Measurements from ENCODE around the gene ACTN4. TPM values are rescaled to one million over a fixed set of nuclear protein-coding genes. Genes with fewer than 3 reads are reported as not detected.

ACTN4 gene
- total and polyA plus RNA-seq, 2 donors (not counting 1 experiment from before 2014, with no cell fraction given), result 127 to 683 TPM

DNA sequence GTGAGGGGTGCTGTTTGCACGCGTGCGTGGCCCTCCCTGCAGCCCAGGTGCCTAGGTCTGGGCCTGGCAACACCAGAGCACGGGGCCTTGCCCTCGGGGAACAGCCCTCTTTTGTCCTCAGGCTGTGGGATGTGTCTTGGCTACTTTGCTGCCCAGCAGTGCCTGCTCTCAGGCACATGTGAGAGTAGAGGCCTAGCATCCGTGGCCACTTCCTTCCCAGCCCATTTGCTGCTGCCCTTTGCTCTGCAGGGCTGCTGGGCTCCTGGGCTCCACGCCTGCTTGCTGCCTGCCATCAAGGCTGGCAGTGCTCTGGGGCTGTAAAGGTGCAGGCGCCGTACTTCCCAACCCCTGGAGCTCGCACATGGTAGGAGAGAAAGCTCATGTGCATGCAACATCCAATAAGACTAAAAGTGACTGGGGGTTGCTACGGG is 50.2 kb downstream of the ACTN4 start:
- TF ChIP-seq, protein P1, sequence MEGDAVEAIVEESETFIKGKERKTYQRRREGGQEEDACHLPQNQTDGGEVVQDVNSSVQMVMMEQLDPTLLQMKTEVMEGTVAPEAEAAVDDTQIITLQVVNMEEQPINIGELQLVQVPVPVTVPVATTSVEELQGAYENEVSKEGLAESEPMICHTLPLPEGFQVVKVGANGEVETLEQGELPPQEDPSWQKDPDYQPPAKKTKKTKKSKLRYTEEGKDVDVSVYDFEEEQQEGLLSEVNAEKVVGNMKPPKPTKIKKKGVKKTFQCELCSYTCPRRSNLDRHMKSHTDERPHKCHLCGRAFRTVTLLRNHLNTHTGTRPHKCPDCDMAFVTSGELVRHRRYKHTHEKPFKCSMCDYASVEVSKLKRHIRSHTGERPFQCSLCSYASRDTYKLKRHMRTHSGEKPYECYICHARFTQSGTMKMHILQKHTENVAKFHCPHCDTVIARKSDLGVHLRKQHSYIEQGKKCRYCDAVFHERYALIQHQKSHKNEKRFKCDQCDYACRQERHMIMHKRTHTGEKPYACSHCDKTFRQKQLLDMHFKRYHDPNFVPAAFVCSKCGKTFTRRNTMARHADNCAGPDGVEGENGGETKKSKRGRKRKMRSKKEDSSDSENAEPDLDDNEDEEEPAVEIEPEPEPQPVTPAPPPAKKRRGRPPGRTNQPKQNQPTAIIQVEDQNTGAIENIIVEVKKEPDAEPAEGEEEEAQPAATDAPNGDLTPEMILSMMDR (conservative IDR thresholded peaks at IDR 0.05 in 1 of 2, IDR thresholded peaks at IDR 0.05 in 1 of 2; ENCODE audit: low read depth in 1 of 2, low read length in 2 of 2), result no peak
- TF ChIP-seq EZH2 (IDR thresholded peaks at IDR 0.05; ENCODE audit: low read length, missing control alignments), result no peak
- H3K27ac ChIP-seq (ENCODE audit: insufficient read depth, low read length), result no peak overlapping the region
- H3K9ac ChIP-seq (ENCODE audit: insufficient read depth, low read length), result no peak overlapping the region
- H2AFZ ChIP-seq (ENCODE audit: low read length), result no peak overlapping the region
- peaks cover 38% of the 10 kb centered on the region for H3K36me3 ChIP-seq (ENCODE audit: control insufficient read depth, insufficient read depth, low read length)
- no peak for DNase-seq (ENCODE audit: low read depth in 2 of 2)
- no peaks in the 10 kb centered on the region for H3K27me3 ChIP-seq (ENCODE audit: control insufficient read depth, insufficient read depth, low read length)
- H3K4me1 ChIP-seq (ENCODE audit: control insufficient read depth, extremely low read depth, insufficient read depth, low read length), result peaks cover 34% of the 10 kb centered on the region
- H3K4me3 ChIP-seq (replicated peaks in 1 of 4; ENCODE audit: control extremely low read depth in 1 of 4, insufficient read depth in 1 of 4, low read depth in 3 of 4, low read length in 4 of 4), result no peak overlapping the region
- H3K4me2 ChIP-seq (ENCODE audit: extremely low read depth, insufficient read depth, low read length), result no peak overlapping the region
- no peaks in the 10 kb centered on the region for H4K20me1 ChIP-seq (ENCODE audit: control insufficient read depth, extremely low read depth, insufficient read depth, low read length)
- H3K79me2 ChIP-seq (ENCODE audit: control insufficient read depth, insufficient read depth, low read length), result peaks cover 90% of the 10 kb centered on the region
- H3K9me3 ChIP-seq (ENCODE audit: control insufficient read depth, insufficient read depth, low read depth, low read length), result no peaks in the 10 kb centered on the region

DNA sequence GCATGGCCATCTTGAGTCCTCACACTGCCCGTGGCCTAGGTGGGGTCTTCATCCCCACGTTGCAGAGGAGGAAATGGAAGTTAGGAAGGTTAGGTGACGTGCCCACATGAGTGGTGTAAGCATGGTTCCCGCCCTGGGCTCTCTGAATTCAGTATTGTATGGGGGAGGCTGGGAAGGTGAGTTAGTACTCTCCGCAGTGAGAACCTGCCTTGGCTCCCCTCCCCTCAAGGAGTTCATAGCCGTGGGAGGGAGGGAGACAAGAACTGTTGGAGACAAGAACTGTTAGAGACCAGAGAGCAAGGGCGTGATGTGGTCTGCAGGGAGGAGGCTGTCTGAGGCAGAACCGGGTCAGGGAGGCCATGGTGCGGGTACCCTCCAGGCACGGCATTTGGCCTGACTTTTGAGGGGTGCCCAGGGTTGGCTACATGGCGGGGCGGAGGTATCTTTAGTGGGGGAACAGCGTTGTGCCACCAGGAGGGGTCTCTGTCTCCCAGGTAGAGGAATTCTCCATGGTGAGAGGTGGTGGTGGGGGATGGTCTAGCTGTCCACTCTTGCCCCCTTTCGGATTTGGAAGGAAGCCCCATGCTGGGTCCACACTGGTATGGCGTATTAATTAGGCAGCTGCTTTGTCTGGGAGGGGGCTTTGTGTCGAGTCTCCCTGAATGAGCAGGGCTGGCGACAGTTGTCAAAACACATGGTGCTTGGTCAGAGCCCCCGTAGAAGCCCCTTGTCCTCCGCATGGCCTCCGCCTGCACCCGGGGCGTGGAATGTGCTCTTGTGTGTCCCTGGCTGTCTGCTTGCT is 51.0 kb downstream of the ACTN4 start:
- Histone ChIP-seq H3K27me3 (ENCODE audit: control insufficient read depth, insufficient read depth, low read length) (no peaks in the 10 kb centered on the region), H3K9me3 (ENCODE audit: control insufficient read depth, insufficient read depth, low read depth, low read length) (no peaks in the 10 kb centered on the region), H3K4me1 (ENCODE audit: control insufficient read depth, extremely low read depth, insufficient read depth, low read length) (peaks cover 27% of the 10 kb centered on the region), H3K4me2 (ENCODE audit: extremely low read depth, insufficient read depth, low read length) (no peak overlapping the region), H3K79me2 (ENCODE audit: control insufficient read depth, insufficient read depth, low read length) (peaks cover 85% of the 10 kb centered on the region), H4K20me1 (ENCODE audit: control insufficient read depth, extremely low read depth, insufficient read depth, low read length) (no peaks in the 10 kb centered on the region), H3K36me3 (ENCODE audit: control insufficient read depth, insufficient read depth, low read length) (peaks cover 36% of the 10 kb centered on the region), H3K4me3 (replicated peaks in 1 of 4; ENCODE audit: control extremely low read depth in 1 of 4, insufficient read depth in 1 of 4, low read depth in 3 of 4, low read length in 4 of 4) (no peak overlapping the region), H3K9ac (ENCODE audit: insufficient read depth, low read length) (no peak overlapping the region), H3K27ac (ENCODE audit: insufficient read depth, low read length) (no peak overlapping the region), H2AFZ (ENCODE audit: low read length) (no peak overlapping the region)
- TF ChIP-seq, protein P1 (conservative IDR thresholded peaks at IDR 0.05 in 1 of 2, IDR thresholded peaks at IDR 0.05 in 1 of 2; ENCODE audit: low read depth in 1 of 2, low read length in 2 of 2), result no peak
- TF ChIP-seq EZH2 (IDR thresholded peaks at IDR 0.05; ENCODE audit: low read length, missing control alignments), result no peak
- DNase-seq (ENCODE audit: low read depth in 2 of 2), result no peak

DNA sequence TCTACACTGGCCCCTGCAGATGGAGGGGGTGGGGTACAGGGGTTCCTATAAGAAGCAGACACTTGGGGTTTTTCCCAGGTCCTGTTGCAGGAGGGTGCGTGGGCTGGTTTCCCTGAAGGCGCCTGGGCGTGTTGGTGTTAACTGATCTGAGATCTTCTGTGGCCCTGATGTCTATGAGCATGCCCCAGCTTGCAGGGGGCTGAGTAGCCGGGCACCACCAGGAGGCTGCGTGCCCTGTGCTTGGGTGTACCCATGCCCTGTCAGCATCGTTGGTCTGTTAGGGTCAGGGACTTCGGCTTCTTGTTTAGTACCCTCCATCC is 51.5 kb downstream of the ACTN4 start:
- Histone ChIP-seq H3K9me3 (ENCODE audit: control insufficient read depth, insufficient read depth, low read depth, low read length) (no peaks in the 10 kb centered on the region), H3K4me2 (ENCODE audit: extremely low read depth, insufficient read depth, low read length) (no peak overlapping the region), H3K4me3 (replicated peaks in 1 of 4; ENCODE audit: control extremely low read depth in 1 of 4, insufficient read depth in 1 of 4, low read depth in 3 of 4, low read length in 4 of 4) (no peak overlapping the region), H3K79me2 (ENCODE audit: control insufficient read depth, insufficient read depth, low read length) (peaks cover 85% of the 10 kb centered on the region), H4K20me1 (ENCODE audit: control insufficient read depth, extremely low read depth, insufficient read depth, low read length) (no peaks in the 10 kb centered on the region), H2AFZ (ENCODE audit: low read length) (no peak overlapping the region), H3K27ac (ENCODE audit: insufficient read depth, low read length) (no peak overlapping the region), H3K36me3 (ENCODE audit: control insufficient read depth, insufficient read depth, low read length) (peaks cover 39% of the 10 kb centered on the region), H3K9ac (ENCODE audit: insufficient read depth, low read length) (no peak overlapping the region), H3K4me1 (ENCODE audit: control insufficient read depth, extremely low read depth, insufficient read depth, low read length) (peaks cover 21% of the 10 kb centered on the region), H3K27me3 (ENCODE audit: control insufficient read depth, insufficient read depth, low read length) (no peaks in the 10 kb centered on the region)
- TF ChIP-seq, protein P1 (conservative IDR thresholded peaks at IDR 0.05 in 1 of 2, IDR thresholded peaks at IDR 0.05 in 1 of 2; ENCODE audit: low read depth in 1 of 2, low read length in 2 of 2), result no peak
- TF ChIP-seq EZH2 (IDR thresholded peaks at IDR 0.05; ENCODE audit: low read length, missing control alignments), result no peak
- DNase-seq (ENCODE audit: low read depth in 2 of 2), result no peak

All from fibroblast of lung (primary cell).